H9 (cell line): Measurements from ENCODE around the gene CPB2. TPM values are rescaled to one million over a fixed set of nuclear protein-coding genes. Genes with fewer than 3 reads are reported as not detected.

Source experiments
- DNase-seq: peaks from one replicate; pipeline ENCODE4 v3.0.0-alpha.2; 2017
- H2AFZ ChIP-seq: one replicate; pipeline ENCODE4 v1.6.1; 2013; ENCODE audit warnings: mild to moderate bottlenecking, low read length, control low read depth, moderate library complexity
- H2AK5ac ChIP-seq: 2 replicates; pipeline ENCODE4 v1.6.1; 2013; ENCODE audit warnings: low read length, control low read depth, mixed read lengths; ENCODE audit not compliant: insufficient read length
- H2BK120ac ChIP-seq: one replicate; pipeline ENCODE4 v1.6.1; 2013; ENCODE audit warnings: low read depth, mild to moderate bottlenecking, low read length, control low read depth, inconsistent platforms; ENCODE audit not compliant: poor library complexity, severe bottlenecking
- H2BK12ac ChIP-seq: 2 replicates; pipeline ENCODE4 v1.6.1; 2013; ENCODE audit warnings: low read length, control low read depth, mixed read lengths, low read depth; ENCODE audit not compliant: insufficient read length
- H2BK15ac ChIP-seq: 2 replicates; pipeline ENCODE4 v1.6.1; 2013; ENCODE audit warnings: low read depth, low read length, control low read depth
- H2BK20ac ChIP-seq: one replicate; pipeline ENCODE4 v1.6.1; 2013; ENCODE audit warnings: low read depth, mild to moderate bottlenecking, low read length, control low read depth, inconsistent platforms; ENCODE audit not compliant: poor library complexity, severe bottlenecking
- H2BK5ac ChIP-seq: 2 replicates; pipeline ENCODE4 v1.6.1; 2013; ENCODE audit warnings: low read length, control low read depth, mixed read lengths; ENCODE audit not compliant: insufficient read length
- H3K14ac ChIP-seq: 2 replicates; pipeline ENCODE4 v1.6.1; 2013; ENCODE audit warnings: low read length, control low read depth; ENCODE audit not compliant: insufficient read depth
- H3K18ac ChIP-seq: 2 replicates; pipeline ENCODE4 v1.6.1; 2013; ENCODE audit warnings: low read depth, mild to moderate bottlenecking, mixed read lengths, low read length, control low read depth; ENCODE audit not compliant: insufficient read length
- H3K23ac ChIP-seq: 2 replicates; pipeline ENCODE4 v1.6.1; 2013; ENCODE audit warnings: low read length, control low read depth, mixed read lengths, low read depth; ENCODE audit not compliant: insufficient read length
- H3K23me2 ChIP-seq: 2 replicates; pipeline ENCODE4 v1.6.1; 2013; ENCODE audit warnings: low read depth, mild to moderate bottlenecking, mixed read lengths, low read length, control low read depth; ENCODE audit not compliant: insufficient read length, poor library complexity, severe bottlenecking
- H3K27ac ChIP-seq: 2 replicates; pipeline ENCODE4 v1.5.1; 2013; ENCODE audit warnings: low read length, control low read depth, mixed read lengths, low read depth; ENCODE audit not compliant: insufficient read length
- H3K27me3 ChIP-seq: 2 replicates; pipeline ENCODE4 v1.6.1; 2013; ENCODE audit warnings: low read length, control low read depth, inconsistent platforms; ENCODE audit not compliant: insufficient read depth
- H3K4ac ChIP-seq: 2 replicates; pipeline ENCODE4 v1.6.1; 2013; ENCODE audit warnings: low read depth, mild to moderate bottlenecking, control low read depth, inconsistent platforms, low read length, moderate library complexity
- H3K4me1 ChIP-seq: 2 replicates; pipeline ENCODE4 v1.6.1; 2013; ENCODE audit warnings: low read length, control low read depth, inconsistent platforms; ENCODE audit not compliant: insufficient read depth
- H3K4me2 ChIP-seq: 2 replicates; pipeline ENCODE4 v1.6.1; 2013; ENCODE audit warnings: low read length, control low read depth, mixed read lengths; ENCODE audit not compliant: insufficient read length, insufficient read depth
- H3K56ac ChIP-seq: 2 replicates; pipeline ENCODE4 v1.6.1; 2013; ENCODE audit warnings: low read depth, mild to moderate bottlenecking, mixed read lengths, low read length, control low read depth; ENCODE audit not compliant: insufficient read length
- H3K79me1 ChIP-seq: 2 replicates; pipeline ENCODE4 v1.6.1; 2013; ENCODE audit warnings: low read depth, mild to moderate bottlenecking, moderate library complexity, low read length, control low read depth, inconsistent platforms; ENCODE audit not compliant: insufficient read depth, poor library complexity, severe bottlenecking
- H3K79me2 ChIP-seq: 2 replicates; pipeline ENCODE4 v1.6.1; 2013; ENCODE audit warnings: low read length, control low read depth, inconsistent platforms; ENCODE audit not compliant: insufficient read depth
- H3K9ac ChIP-seq: 2 replicates; pipeline ENCODE4 v1.6.1; 2013; ENCODE audit warnings: low read length, control low read depth, mixed read lengths; ENCODE audit not compliant: insufficient read length; ENCODE audit errors: extremely low read depth
- H3K9me3 ChIP-seq: one replicate; pipeline ENCODE4 v1.6.1; 2013; ENCODE audit warnings: low read depth, low read length, inconsistent platforms; ENCODE audit not compliant: control insufficient read depth
- H3T11ph ChIP-seq: one replicate; pipeline ENCODE4 v1.6.1; 2013; ENCODE audit warnings: mild to moderate bottlenecking, low read length, control low read depth, inconsistent platforms
- H4K20me1 ChIP-seq: one replicate; pipeline ENCODE4 v1.6.1; 2013; ENCODE audit not compliant: control insufficient read depth, insufficient read length, insufficient read depth
- H4K5ac ChIP-seq: 2 replicates; pipeline ENCODE4 v1.6.1; 2013; ENCODE audit warnings: low read depth, mild to moderate bottlenecking, mixed read lengths, low read length, control low read depth; ENCODE audit not compliant: insufficient read length
- H4K8ac ChIP-seq: replicated peaks from 2 replicates; pipeline ENCODE4 v1.6.1; 2013; ENCODE audit warnings: low read length, control low read depth, mixed read lengths, low read depth; ENCODE audit not compliant: insufficient read length
- H4K91ac ChIP-seq: 2 replicates; pipeline ENCODE4 v1.6.1; 2013; ENCODE audit warnings: low read depth, mild to moderate bottlenecking, moderate library complexity, mixed read lengths, low read length, control low read depth; ENCODE audit not compliant: insufficient read length
- H3K27ac Mint-ChIP-seq, 3 experiments: 2 replicates in 2 of 3; 3 replicates in 1 of 3; pipeline ENCODE4 v1.8.0; 2020 to 2021; ENCODE audit warnings: mixed read lengths in 3 of 3, mild to moderate bottlenecking in 1 of 3, moderate library complexity in 1 of 3
- H3K27me3 Mint-ChIP-seq: 2 replicates; pipeline ENCODE4 v1.8.0; 2021; ENCODE audit warnings: low read depth, mild to moderate bottlenecking, moderate library complexity, mixed read lengths
- H3K36me3 Mint-ChIP-seq, 3 experiments: 2 replicates in 2 of 3; 3 replicates in 1 of 3; pipeline ENCODE4 v1.8.0; 2020 to 2021; ENCODE audit warnings: low read depth in 3 of 3, mixed read lengths in 3 of 3; ENCODE audit not compliant: insufficient read depth in 1 of 3
- H3K4me1 Mint-ChIP-seq, 2 experiments: 2 replicates each; pipeline ENCODE4 v1.8.0; 2020; ENCODE audit warnings: mixed read lengths in 2 of 2
- H3K4me3 Mint-ChIP-seq, 2 experiments: 2 replicates in 1 of 2; 3 replicates in 1 of 2; pipeline ENCODE4 v1.8.0; 2020 to 2021; ENCODE audit warnings: mild to moderate bottlenecking in 2 of 2, mixed read lengths in 2 of 2, moderate library complexity in 1 of 2
- H3K9me3 Mint-ChIP-seq, 2 experiments: 2 replicates in 1 of 2; 3 replicates in 1 of 2; pipeline ENCODE4 v1.8.0; 2020; ENCODE audit warnings: mild to moderate bottlenecking in 2 of 2, mixed read lengths in 2 of 2, moderate library complexity in 1 of 2
- WGBS: extraction: QIAGEN DNeasy Blood & Tissue Kit; methylation state at CpG from one replicate; pipeline ENCODE4 v1.1.7; 2013; ENCODE audit warnings: missing lambda C conversion rate, low lambda C conversion rate, mixed read lengths; ENCODE audit not compliant: insufficient read length; ENCODE audit errors: extremely low coverage; 5-methylcytosine and 5-hydroxymethylcytosine counted together
- total RNA-seq: library from RNA; stranded (reverse); gene quantifications from 2 replicates; pipeline ENCODE4 v1.2.1, GENCODE V29; 2021
- TF ChIP-seq, protein P1 (sequence below): fragments of 200-600 bp; sonication (generic); conservative IDR thresholded peaks from 3 replicates; pipeline ENCODE4 v1.8.0; 2021; ENCODE audit warnings: antibody characterized with exemption, mild to moderate bottlenecking

The CPB2 gene
- total RNA-seq, 1 experiment from 2014 or later, result not detected

- no peak overlapping the region for H2BK12ac ChIP-seq
- H3K23ac ChIP-seq, result no peak overlapping the region
- H3K79me1 ChIP-seq, result no peaks in the 10 kb centered on the region
- H2BK15ac ChIP-seq, result no peak overlapping the region
- no peak overlapping the region for H3K18ac ChIP-seq
- H2AFZ ChIP-seq, result no peak overlapping the region
- H3K9ac ChIP-seq, result no peak overlapping the region
- no peak overlapping the region for H2BK5ac ChIP-seq
- no peak overlapping the region for H4K5ac ChIP-seq
- H3K9me3 ChIP-seq, result no peaks in the 10 kb centered on the region
- no peak overlapping the region for H3K56ac ChIP-seq
- H3K4me1 Mint-ChIP-seq, result no peaks in the 10 kb centered on the region
- no peaks in the 10 kb centered on the region for H3K27me3 Mint-ChIP-seq
- H3K23me2 ChIP-seq, result no peaks in the 10 kb centered on the region
- peak overlapping the region in 1 of 3 experiments; percentile 51; a peak in 1 of 7 replicates for H3K27ac Mint-ChIP-seq
- peaks cover 2 to 19% (median 15%) of the 10 kb centered on the region in 3 experiments; a peak in 5 of 7 replicates for H3K36me3 Mint-ChIP-seq
- no peaks in the 10 kb centered on the region for H3K9me3 Mint-ChIP-seq
- H3K27me3 ChIP-seq, result no peaks in the 10 kb centered on the region
- no peak overlapping the region for H3K4me3 Mint-ChIP-seq
- no peak overlapping the region for H3K4me2 ChIP-seq
- no peak overlapping the region for H3T11ph ChIP-seq
- no peak overlapping the region for H3K27ac ChIP-seq
- DNase-seq, result no peak
- H3K4ac ChIP-seq, result no peak overlapping the region
- no peak overlapping the region for H2BK20ac ChIP-seq
- no peak overlapping the region for H4K8ac ChIP-seq
- no peaks in the 10 kb centered on the region for H3K4me1 ChIP-seq
- no peak overlapping the region for H2BK120ac ChIP-seq
- no peak overlapping the region for H3K14ac ChIP-seq
- H3K79me2 ChIP-seq, result peaks cover 9% of the 10 kb centered on the region; the same call in 1 of the 2 replicates
- H2AK5ac ChIP-seq, result no peak overlapping the region
- TF ChIP-seq, protein P1, sequence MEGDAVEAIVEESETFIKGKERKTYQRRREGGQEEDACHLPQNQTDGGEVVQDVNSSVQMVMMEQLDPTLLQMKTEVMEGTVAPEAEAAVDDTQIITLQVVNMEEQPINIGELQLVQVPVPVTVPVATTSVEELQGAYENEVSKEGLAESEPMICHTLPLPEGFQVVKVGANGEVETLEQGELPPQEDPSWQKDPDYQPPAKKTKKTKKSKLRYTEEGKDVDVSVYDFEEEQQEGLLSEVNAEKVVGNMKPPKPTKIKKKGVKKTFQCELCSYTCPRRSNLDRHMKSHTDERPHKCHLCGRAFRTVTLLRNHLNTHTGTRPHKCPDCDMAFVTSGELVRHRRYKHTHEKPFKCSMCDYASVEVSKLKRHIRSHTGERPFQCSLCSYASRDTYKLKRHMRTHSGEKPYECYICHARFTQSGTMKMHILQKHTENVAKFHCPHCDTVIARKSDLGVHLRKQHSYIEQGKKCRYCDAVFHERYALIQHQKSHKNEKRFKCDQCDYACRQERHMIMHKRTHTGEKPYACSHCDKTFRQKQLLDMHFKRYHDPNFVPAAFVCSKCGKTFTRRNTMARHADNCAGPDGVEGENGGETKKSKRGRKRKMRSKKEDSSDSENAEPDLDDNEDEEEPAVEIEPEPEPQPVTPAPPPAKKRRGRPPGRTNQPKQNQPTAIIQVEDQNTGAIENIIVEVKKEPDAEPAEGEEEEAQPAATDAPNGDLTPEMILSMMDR, result no peak
- no peaks in the 10 kb centered on the region for H4K20me1 ChIP-seq
- WGBS, result no CpG with 5 or more reads among the region's 2 CpGs
- H4K91ac ChIP-seq, result no peak overlapping the region
These were observed 59.4 kb downstream of the CPB2 start for GRCh38 chr13:46045424-46045823.
